ENCODE results near the gene VAV1.

DNA sequence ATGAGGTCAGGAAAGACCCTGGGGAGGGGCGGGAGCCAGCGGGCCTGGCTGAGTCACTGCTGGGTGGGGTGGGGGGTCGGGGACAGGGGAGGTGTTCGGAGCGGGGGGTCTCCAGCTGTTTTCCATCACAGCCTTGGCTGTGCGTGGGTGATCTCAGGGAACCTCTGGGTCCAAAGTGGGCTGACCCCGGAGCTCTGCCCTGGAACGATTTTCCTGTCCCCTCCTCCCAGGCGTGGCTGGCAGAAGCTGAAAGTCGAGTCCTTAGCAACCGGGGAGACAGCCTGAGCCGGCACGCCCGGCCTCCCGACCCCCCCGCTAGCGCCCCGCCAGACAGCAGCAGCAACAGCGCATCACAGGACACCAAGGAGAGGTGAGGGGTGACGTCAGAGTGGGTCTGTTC, 22.4 kb upstream of the VAV1 start:
- TF ChIP-seq GABPA (IDR thresholded peaks at IDR 0.05; ENCODE audit: borderline replicate concordance, insufficient read depth, low read length) = no peak
- TF ChIP-seq POLR2A (IDR thresholded peaks at IDR 0.05; ENCODE audit: control extremely low read depth in 1 of 2, low read depth in 2 of 2, low read length in 2 of 2) = no peak

All from H1 (cell line).